Measurements from ENCODE around the gene KRTAP5-2. TPM values are rescaled to one million over a fixed set of nuclear protein-coding genes. Genes with fewer than 3 reads are reported as not detected.
"Not testable (repeated sequence)": the region's sequence is repeated elsewhere in the genome, so short reads cannot be mapped to it uniquely, and the experiment has no call there.

KRTAP5-2 gene
- total RNA-seq, 1 donor from 2014 or later, result not detected

- intact Hi-C loops (cut with DNase I), result no loop called here
- Histone ChIP-seq H3K4me1 (no peaks in the 10 kb centered on the region), H3K27me3 (no peaks in the 10 kb centered on the region), H3K9me3 (peaks cover 0 to 2% of the 10 kb centered on the region in 2 donors), H3K36me3 (no peaks in the 10 kb centered on the region), H3K4me3 (no peak overlapping the region), H3K27ac (no peak overlapping the region)
- no peak for DNase-seq (ENCODE audit: low spot score in 2 of 2)
- TF ChIP-seq CTCF (IDR thresholded peaks at IDR 0.05), result no peak
Measured at GRCh38 chr11:1581976-1582375, 16.1 kb downstream of the KRTAP5-2 start.

- TF ChIP-seq CTCF (IDR thresholded peaks at IDR 0.05), result no peak
- no peak overlapping the region for H3K27ac ChIP-seq
Measured at GRCh38 chr11:1576825-1577224, 21.3 kb downstream of the KRTAP5-2 start.

GRCh38 chr11:1575756-1576155, 22.3 kb downstream of the KRTAP5-2 start:
- intact Hi-C loops (cut with DNase I), result loop anchor here (2.0 to 10.0 kb wide), 4 partner anchors 189 to 373 kb away; partner anchors contain the start of gene CTSD
- not testable (repeated sequence) for H3K4me3 ChIP-seq; H3K36me3 ChIP-seq; H3K9me3 ChIP-seq; H3K27ac ChIP-seq; H3K27me3 ChIP-seq; DNase-seq (ENCODE audit: low spot score in 2 of 2)
- peaks cover 12 to 15% of the 10 kb centered on the region in 2 donors for H3K4me1 ChIP-seq

More at GRCh38 chr11:1576825-1577224, 21.3 kb downstream of the KRTAP5-2 start:
- Histone ChIP-seq H3K4me1 (peaks cover 11% of the 10 kb centered on the region in 2 donors), H3K4me3 (no peak overlapping the region), H3K9me3 (peaks cover 0 to 2% of the 10 kb centered on the region in 2 donors), H3K36me3 (no peaks in the 10 kb centered on the region), H3K27me3 (no peaks in the 10 kb centered on the region)
- no peak for DNase-seq (ENCODE audit: low spot score in 2 of 2)
- intact Hi-C loops (cut with DNase I), result loop anchor here (10.0 kb wide), 3 partner anchors 188 to 288 kb away; partner anchors contain the start of gene CTSD

- Histone ChIP-seq H3K4me1 (peaks cover 17 to 22% of the 10 kb centered on the region in 2 donors), H3K36me3 (no peaks in the 10 kb centered on the region), H3K9me3 (peaks cover 0 to 2% of the 10 kb centered on the region in 2 donors), H3K27ac (no peak overlapping the region), H3K4me3 (no peak overlapping the region), H3K27me3 (no peaks in the 10 kb centered on the region)
- intact Hi-C loops (cut with DNase I), result loop anchor here (1.0 to 10.0 kb wide), 9 partner anchors 29 to 1068 kb away; partner anchors contain the start of genes CTSD and RNH1
- TF ChIP-seq CTCF (IDR thresholded peaks at IDR 0.05), result no peak
- no peak for DNase-seq (ENCODE audit: low spot score in 2 of 2)
Measured at GRCh38 chr11:1574933-1575242, 23.2 kb downstream of the KRTAP5-2 start.

- Histone ChIP-seq H3K4me3 (peak overlapping the region; percentile 57 to 74), H3K36me3 (no peaks in the 10 kb centered on the region), H3K9me3 (peaks cover 0 to 2% of the 10 kb centered on the region in 2 donors), H3K4me1 (peaks cover 17 to 27% of the 10 kb centered on the region in 2 donors), H3K27ac (peak overlapping the region; percentile 80 to 87), H3K27me3 (no peaks in the 10 kb centered on the region)
- DNase-seq (ENCODE audit: low spot score in 2 of 2), result peak in 1 of 2 donors; percentile 76
- intact Hi-C loops (cut with DNase I), result loop anchor here (1.0 to 10.0 kb wide), 9 partner anchors 28 to 1067 kb away; partner anchors contain the start of genes CTSD and RNH1
- peak; percentile 51 to 98 (median 64) for TF ChIP-seq CTCF (IDR thresholded peaks at IDR 0.05)
Measured at GRCh38 chr11:1574238-1574932, 23.7 kb downstream of the KRTAP5-2 start.

- Histone ChIP-seq H3K27ac (peak overlapping the region; percentile 80 to 87), H3K4me1 (peaks cover 17 to 27% of the 10 kb centered on the region in 2 donors), H3K27me3 (no peaks in the 10 kb centered on the region), H3K9me3 (peaks cover 0 to 2% of the 10 kb centered on the region in 2 donors), H3K36me3 (no peaks in the 10 kb centered on the region), H3K4me3 (peak overlapping the region; percentile 57 to 74)
- peak in 1 of 2 donors; percentile 73 for DNase-seq (ENCODE audit: low spot score in 2 of 2)
- intact Hi-C loops (cut with DNase I), result loop anchor here (1.0 to 10.0 kb wide), 9 partner anchors 28 to 1067 kb away; partner anchors contain the start of genes CTSD and RNH1
- TF ChIP-seq CTCF (IDR thresholded peaks at IDR 0.05), result no peak
Measured at GRCh38 chr11:1573903-1574237, 24.2 kb downstream of the KRTAP5-2 start.

All from ascending aorta (tissue), 2 donors.